Placental pericyte (primary cell): Measurements from ENCODE around the gene TACSTD2. TPM values are rescaled to one million over a fixed set of nuclear protein-coding genes. Genes with fewer than 3 reads are reported as not detected.

ENCODE experiments used
- total RNA-seq: library from RNA; depleted of rRNA; stranded (reverse); fragments of >200 nt; gene quantifications from 2 replicates; pipeline ENCODE4 v1.2.3, GENCODE V29; 2012

TACSTD2 gene
- 0.22 and 1.1 TPM in 2 replicates for total RNA-seq

GRCh38 chr1:58576727-58577653 is at the start of gene TACSTD2:
TSS of gene TACSTD2 (minus strand) at chr1:58577252. CDS start at chr1:58577156, 96 bp downstream.

GRCh38 chr1:58546520-58547308 is 30.3 kb downstream of the TACSTD2 start, which contains the start of gene OMA1:
TSS of gene OMA1 (minus strand) at chr1:58546726. CDS start at chr1:58539294, 7,432 bp downstream.

Other genes with a start within 250 kb of the TACSTD2 start
- gene OMA1, start 30.5 kb downstream of the TACSTD2 start, total RNA-seq: 14.2 and 18.4 TPM in 2 replicates
- 14.7 and 23.8 TPM in 2 replicates for gene MYSM1, start 122.8 kb upstream of the TACSTD2 start, total RNA-seq
- 46.2 and 107 TPM in 2 replicates for gene JUN, start 206.8 kb upstream of the TACSTD2 start, total RNA-seq